GM23338 (cell line): ENCODE results near the gene REEP6. TPM values are rescaled to one million over a fixed set of nuclear protein-coding genes. Genes with fewer than 3 reads are reported as not detected.

Experiments
- ATAC-seq: fragments of 200-7000 bp; cut with Tn5 transposase; 3 replicates; pipeline ENCODE4 v1.9.1; 2020
- DNase-seq: peaks from one replicate; pipeline ENCODE4 v3.0.0-alpha.2; 2015; ENCODE audit warnings: low spot score
- H2AFZ ChIP-seq: fragments of 200-600 bp; sonication (generic); 2 replicates; pipeline ENCODE4 v1.8.0; 2016; ENCODE audit warnings: antibody characterized with exemption, mild to moderate bottlenecking, moderate library complexity
- H3F3A ChIP-seq: fragments of 200-600 bp; sonication (generic); replicated peaks from 2 replicates; pipeline ENCODE4 v1.8.0; 2017; ENCODE audit warnings: antibody characterized with exemption, mixed run types, low read depth
- H3K27ac ChIP-seq: fragments of 200-600 bp; sonication (generic); 2 replicates; pipeline ENCODE4 v1.6.1; 2016; ENCODE audit warnings: low read depth
- H3K27me3 ChIP-seq: fragments of 200-600 bp; sonication (generic); 2 replicates; pipeline ENCODE4 v1.8.0; 2016; ENCODE audit warnings: mild to moderate bottlenecking, mixed run types, moderate library complexity; ENCODE audit not compliant: insufficient read depth
- H3K36me3 ChIP-seq: fragments of 200-600 bp; sonication (generic); 2 replicates; pipeline ENCODE4 v1.8.0; 2016; ENCODE audit warnings: mild to moderate bottlenecking; ENCODE audit not compliant: insufficient read depth
- H3K4me1 ChIP-seq: fragments of 200-600 bp; sonication (generic); 2 replicates; pipeline ENCODE4 v1.8.0; 2016; ENCODE audit warnings: mild to moderate bottlenecking, moderate library complexity; ENCODE audit not compliant: insufficient read depth
- H3K4me2 ChIP-seq: fragments of 200-600 bp; sonication (generic); 2 replicates; pipeline ENCODE4 v1.7.1; 2017; ENCODE audit warnings: mixed run types
- H3K4me3 ChIP-seq: fragments of 200-600 bp; sonication (generic); 2 replicates; pipeline ENCODE4 v1.6.1; 2016; ENCODE audit warnings: mixed run types
- H3K79me2 ChIP-seq: fragments of 200-600 bp; sonication (generic); replicated peaks from 2 replicates; pipeline ENCODE4 v1.8.0; 2017; ENCODE audit warnings: mild to moderate bottlenecking; ENCODE audit not compliant: insufficient read depth
- H3K9me2 ChIP-seq: fragments of 200-600 bp; sonication (generic); 2 replicates; pipeline ENCODE4 v1.8.0; 2017; ENCODE audit not compliant: insufficient read depth
- H4K20me1 ChIP-seq: fragments of 200-600 bp; sonication (generic); replicated peaks from 2 replicates; pipeline ENCODE4 v1.8.0; 2017; ENCODE audit warnings: mild to moderate bottlenecking; ENCODE audit not compliant: insufficient read depth
- H3K27ac Mint-ChIP-seq: 2 replicates; pipeline ENCODE4 v1.8.0; 2020; ENCODE audit warnings: inconsistent platforms, mild to moderate bottlenecking, moderate library complexity, mixed read lengths
- H3K27me3 Mint-ChIP-seq: 3 replicates; pipeline ENCODE4 v1.8.0; 2022; ENCODE audit warnings: low read depth, mild to moderate bottlenecking, moderate library complexity, mixed read lengths, inconsistent platforms; ENCODE audit not compliant: insufficient read depth, poor library complexity
- H3K36me3 Mint-ChIP-seq: 3 replicates; pipeline ENCODE4 v1.8.0; 2021; ENCODE audit warnings: low read depth, mild to moderate bottlenecking, inconsistent platforms, moderate library complexity, mixed read lengths
- H3K4me1 Mint-ChIP-seq: 3 replicates; pipeline ENCODE4 v1.8.0; 2020; ENCODE audit warnings: mild to moderate bottlenecking, inconsistent platforms, mixed read lengths
- H3K4me3 Mint-ChIP-seq: 3 replicates; pipeline ENCODE4 v1.8.0; 2021; ENCODE audit warnings: moderate library complexity, mild to moderate bottlenecking, inconsistent platforms, mixed read lengths
- H3K9me3 Mint-ChIP-seq: 3 replicates; pipeline ENCODE4 v1.8.0; 2020; ENCODE audit warnings: moderate library complexity, mild to moderate bottlenecking, inconsistent platforms, mixed read lengths
- CREB1 ChIP-seq: fragments of 250-450 bp; sonication (Bioruptor Pico); IDR thresholded peaks from 2 replicates; pipeline ENCODE4 v1.5.0; 2020; ENCODE audit warnings: low read depth, mild to moderate bottlenecking, moderate library complexity
- CTCF ChIP-seq, 2 experiments: fragments of 200-600 bp in 1 of 2; sonication (generic) in 1 of 2; conservative IDR thresholded peaks; 2 replicates each; pipeline versions ENCODE4 v1.5.1 to v1.6.1; 2016 to 2017; ENCODE audit warnings: antibody characterized with exemption in 2 of 2, low read depth in 2 of 2, mild to moderate bottlenecking in 2 of 2, moderate library complexity in 1 of 2
- ETS1 ChIP-seq: IDR thresholded peaks from 2 replicates; pipeline ENCODE4 v1.6.1; 2016; ENCODE audit warnings: antibody characterized with exemption
- EZH2 ChIP-seq: fragments of 200-600 bp; sonication (generic); IDR thresholded peaks from one replicate; pipeline ENCODE4 v1.8.0; 2017; ENCODE audit warnings: antibody characterized with exemption, mild to moderate bottlenecking, low read depth; ENCODE audit not compliant: unreplicated experiment
- EZH2phosphoT487 ChIP-seq: fragments of 200-600 bp; sonication (generic); IDR thresholded peaks from one replicate; pipeline ENCODE4 v1.8.1; 2018; ENCODE audit warnings: antibody characterized with exemption; ENCODE audit not compliant: unreplicated experiment
- JUNB ChIP-seq: IDR thresholded peaks from one replicate; pipeline ENCODE4 v1.6.1; 2016; ENCODE audit warnings: antibody characterized with exemption; ENCODE audit not compliant: unreplicated experiment
- POLR2AphosphoS5 ChIP-seq: IDR thresholded peaks from 2 replicates; pipeline ENCODE4 v1.6.1; 2016; ENCODE audit warnings: antibody characterized with exemption, low read depth
- REST ChIP-seq: IDR thresholded peaks from one replicate; pipeline ENCODE4 v1.6.1; 2018; ENCODE audit warnings: antibody characterized with exemption; ENCODE audit not compliant: unreplicated experiment
- STAT1 ChIP-seq: IDR thresholded peaks from one replicate; pipeline ENCODE4 v1.6.1; 2016; ENCODE audit warnings: antibody characterized with exemption; ENCODE audit not compliant: unreplicated experiment
- ZNF114 ChIP-seq: fragments of 250-450 bp; sonication (Bioruptor Pico); IDR thresholded peaks from 2 replicates; pipeline ENCODE4 v1.5.0; 2020; ENCODE audit warnings: mild to moderate bottlenecking, moderate library complexity
- polyA plus RNA-seq: library from polyadenylated mRNA; unstranded; fragments of >200 nt; fragmentation: Nextera tagmentation; extraction: Ambion mirVana; gene quantifications from 2 replicates; pipeline ENCODE4 v1.2.1, GENCODE V29; 2016
- total RNA-seq: library from RNA; depleted of rRNA; stranded (reverse); fragments of >200 nt; shearing (Covaris generic); gene quantifications from 2 replicates; pipeline ENCODE4 v1.2.3, GENCODE V29; 2014

Gene REEP6
- total and polyA plus RNA-seq, 2 experiments from 2014 or later: 15.2 to 20.0 TPM

GRCh38 chr19:1508507-1508856 lies 17.5 kb downstream of the REEP6 start:
- H3K27me3 Mint-ChIP-seq: peaks cover 33% of the 10 kb centered on the region
- Histone ChIP-seq H3K4me3 (peak overlapping the region; percentile 49), H2AFZ (peak overlapping the region; percentile 86), H3K9me2 (no peaks in the 10 kb centered on the region), H3K4me2 (peak overlapping the region; percentile 67), H3K27ac (no peak overlapping the region), H3K27me3 (peaks cover 13% of the 10 kb centered on the region; the same call in 1 of the 2 replicates), H3K4me1 (no peaks in the 10 kb centered on the region), H3K36me3 (no peaks in the 10 kb centered on the region), H3K79me2 (no peaks in the 10 kb centered on the region), H3F3A (peaks cover 9% of the 10 kb centered on the region; the same call in 1 of the 2 replicates), H4K20me1 (no peaks in the 10 kb centered on the region)
- ATAC-seq (no peak), DNase-seq (no peak)
- peaks cover 11% of the 10 kb centered on the region; the same call in 2 of the 3 replicates for H3K9me3 Mint-ChIP-seq
- peak overlapping the region; percentile 95 for H3K4me3 Mint-ChIP-seq
- TF ChIP-seq EZH2phosphoT487 (no peak), EZH2 (no peak), CREB1 (no peak), CTCF (conservative IDR thresholded peaks at IDR 0.05; ENCODE audit: low read depth in 2 of 2) (no peak), ETS1 (no peak), ZNF114 (CRISPR knock-in tag) (no peak), POLR2AphosphoS5 (no peak), REST (no peak), JUNB (no peak), STAT1 (no peak)
- no peak overlapping the region for H3K27ac Mint-ChIP-seq
- no peaks in the 10 kb centered on the region for H3K36me3 Mint-ChIP-seq
- H3K4me1 Mint-ChIP-seq: peaks cover 2% of the 10 kb centered on the region
